Transverse colon (tissue), 3 donors: ENCODE measurements around the gene ABCB4.

Experiments
- CTCF ChIP-seq, 5 experiments: fragments of 200-600 bp in 3 of 5; fragments of 450-650 bp in 2 of 5; sonication (generic) in 3 of 5; IDR thresholded peaks; 1 replicate in 2 of 5; 2 replicates in 3 of 5; pipeline ENCODE4 v1.5.1; 2016 to 2017; ENCODE audit warnings: antibody characterized with exemption in 5 of 5, inconsistent platforms in 3 of 5, mild to moderate bottlenecking in 2 of 5, moderate library complexity in 1 of 5
- EP300 ChIP-seq: sonication (generic); formaldehyde crosslinking; IDR thresholded peaks from one replicate; pipeline ENCODE4 v1.6.1; 2017; ENCODE audit warnings: antibody characterized with exemption, low read depth
- POLR2A ChIP-seq: fragments of 450-650 bp; IDR thresholded peaks from one replicate; pipeline ENCODE4 v1.6.1; 2016; ENCODE audit warnings: antibody characterized with exemption, mild to moderate bottlenecking, moderate library complexity

GRCh38 chr7:87426160-87426559 is 49.3 kb downstream of the ABCB4 start:
- TF ChIP-seq CTCF (IDR thresholded peaks at IDR 0.05) (no peak), POLR2A (no peak), EP300 (no peak)
